ENCODE data around the gene PODXL. TPM values are rescaled to one million over a fixed set of nuclear protein-coding genes. Genes with fewer than 3 reads are reported as not detected.

Gene PODXL
- total and polyA plus RNA-seq, 2 experiments from 2014 or later, result 220 to 727 TPM

- no peak for TF ChIP-seq ZNF462 (CRISPR knock-in tag; IDR thresholded peaks at IDR 0.05)
- no peak for TF ChIP-seq ZNF114 (CRISPR knock-in tag; IDR thresholded peaks at IDR 0.05)
- TF ChIP-seq ZNF331 (CRISPR knock-in tag; IDR thresholded peaks at IDR 0.05; ENCODE audit: low read depth), result no peak
- no peak for TF ChIP-seq EZH2 (IDR thresholded peaks at IDR 0.05; ENCODE audit: low read depth, unreplicated experiment)
- TF ChIP-seq, protein P1, sequence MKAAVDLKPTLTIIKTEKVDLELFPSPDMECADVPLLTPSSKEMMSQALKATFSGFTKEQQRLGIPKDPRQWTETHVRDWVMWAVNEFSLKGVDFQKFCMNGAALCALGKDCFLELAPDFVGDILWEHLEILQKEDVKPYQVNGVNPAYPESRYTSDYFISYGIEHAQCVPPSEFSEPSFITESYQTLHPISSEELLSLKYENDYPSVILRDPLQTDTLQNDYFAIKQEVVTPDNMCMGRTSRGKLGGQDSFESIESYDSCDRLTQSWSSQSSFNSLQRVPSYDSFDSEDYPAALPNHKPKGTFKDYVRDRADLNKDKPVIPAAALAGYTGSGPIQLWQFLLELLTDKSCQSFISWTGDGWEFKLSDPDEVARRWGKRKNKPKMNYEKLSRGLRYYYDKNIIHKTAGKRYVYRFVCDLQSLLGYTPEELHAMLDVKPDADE (IDR thresholded peaks at IDR 0.05), result no peak
- no peak for TF ChIP-seq EZH2phosphoT487 (IDR thresholded peaks at IDR 0.05; ENCODE audit: unreplicated experiment)
- no peak for TF ChIP-seq CREB1 (CRISPR knock-in tag; IDR thresholded peaks at IDR 0.05; ENCODE audit: low read depth)
- no peak for TF ChIP-seq STAT1 (IDR thresholded peaks at IDR 0.05; ENCODE audit: unreplicated experiment)
Measured at GRCh38 chr7:131476740-131477139, 79.7 kb downstream of the PODXL start (continued).
